Activated T-helper 1 cell treated with Interleukin-2 at 50 U/mL for 16 hours (primary cell): ENCODE data around the gene SMYD3.
"Not testable (repeated sequence)": the region's sequence is repeated elsewhere in the genome, so short reads cannot be mapped to it uniquely, and the experiment has no call there.

ENCODE experiments used
- DNase-seq: peaks from one replicate; pipeline ENCODE4 v3.0.0-alpha.2; 2020; ENCODE audit warnings: low read depth

Gene SMYD3

DNA sequence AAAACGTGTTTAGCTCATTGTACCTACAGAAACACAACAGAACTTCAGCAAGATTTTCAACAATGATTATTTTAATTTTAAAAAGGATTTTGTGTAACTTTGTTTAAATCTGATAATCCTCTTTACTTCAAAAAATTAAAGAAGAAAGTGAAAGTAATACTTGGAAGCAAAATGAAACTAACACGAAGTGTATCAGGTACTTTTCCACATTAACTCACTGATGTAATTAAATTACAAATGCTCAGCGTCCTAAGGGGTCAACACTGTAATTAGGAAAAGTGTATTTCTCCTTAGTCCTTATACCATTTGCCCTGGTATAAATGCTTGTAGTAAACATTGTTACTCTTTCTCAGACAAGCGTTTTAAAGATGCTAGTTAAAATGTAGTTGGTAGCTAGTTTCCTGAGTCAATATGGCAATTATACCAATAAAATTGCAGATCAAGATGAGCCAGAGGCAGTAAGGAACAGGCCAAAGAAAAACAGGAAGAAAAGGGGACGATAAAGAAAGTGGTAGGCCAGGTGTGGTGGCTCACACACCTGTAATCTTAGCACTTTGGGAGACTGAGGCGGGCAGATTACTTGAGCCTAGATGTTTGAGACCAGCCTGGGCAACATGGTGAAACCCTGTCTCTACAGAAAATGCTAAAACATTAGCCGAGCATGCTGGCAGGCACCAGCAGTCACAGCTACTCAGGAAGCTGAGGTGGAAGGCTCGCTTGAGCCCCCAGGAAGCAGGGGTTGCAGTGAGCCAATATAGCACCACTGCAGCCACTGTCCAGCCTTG is 553.0 kb downstream of the SMYD3 start:
- DNase-seq, result no peak

GRCh38 chr1:245952383-245953026 is 554.6 kb downstream of the SMYD3 start:
- no peak for DNase-seq

GRCh38 chr1:245948786-245949185 is 558.3 kb downstream of the SMYD3 start:
- no peak for DNase-seq

DNA sequence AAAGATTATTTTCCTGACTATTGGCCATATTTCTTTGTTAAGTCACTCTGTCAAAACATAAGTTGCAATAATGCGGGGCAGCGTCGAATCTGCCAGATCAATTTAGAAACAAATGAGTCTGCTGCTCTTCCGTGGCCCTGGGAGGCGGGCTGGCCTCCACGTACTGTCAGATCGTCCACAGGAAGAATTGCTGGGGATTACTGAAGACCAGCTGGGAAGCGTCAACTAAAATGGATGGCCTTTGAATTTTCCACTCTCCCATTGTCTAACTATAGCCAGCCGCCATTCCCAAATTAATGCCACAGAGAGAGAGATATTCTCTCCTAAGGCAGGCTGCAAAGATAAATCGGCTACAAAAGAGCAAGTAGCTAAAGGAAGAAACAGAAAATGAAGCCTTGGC is 560.2 kb downstream of the SMYD3 start:
- no peak for DNase-seq

GRCh38 chr1:245945136-245945535 is 561.9 kb downstream of the SMYD3 start:
- DNase-seq, result not testable (repeated sequence)

GRCh38 chr1:245942856-245943255 is 564.2 kb downstream of the SMYD3 start:
- DNase-seq, result no peak

DNA sequence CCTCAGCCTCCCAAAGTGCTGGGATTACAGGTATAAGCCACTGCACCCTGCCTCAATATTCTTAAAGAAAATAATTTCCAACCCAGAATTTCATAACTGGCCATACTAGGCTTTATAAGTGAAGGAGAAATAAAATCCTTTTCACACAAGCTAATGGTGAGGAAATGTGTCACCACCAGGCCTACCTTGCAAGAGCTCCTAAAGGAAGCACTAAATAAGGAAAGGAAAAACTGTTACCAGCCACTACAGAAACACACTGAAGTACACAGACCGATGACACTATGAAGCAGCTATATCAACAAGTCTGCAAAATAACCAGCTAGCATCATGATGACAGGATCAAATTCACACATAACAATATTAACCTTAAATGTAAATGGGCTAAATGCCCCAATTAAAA is 565.3 kb downstream of the SMYD3 start:
- DNase-seq, result not testable (repeated sequence)

DNA sequence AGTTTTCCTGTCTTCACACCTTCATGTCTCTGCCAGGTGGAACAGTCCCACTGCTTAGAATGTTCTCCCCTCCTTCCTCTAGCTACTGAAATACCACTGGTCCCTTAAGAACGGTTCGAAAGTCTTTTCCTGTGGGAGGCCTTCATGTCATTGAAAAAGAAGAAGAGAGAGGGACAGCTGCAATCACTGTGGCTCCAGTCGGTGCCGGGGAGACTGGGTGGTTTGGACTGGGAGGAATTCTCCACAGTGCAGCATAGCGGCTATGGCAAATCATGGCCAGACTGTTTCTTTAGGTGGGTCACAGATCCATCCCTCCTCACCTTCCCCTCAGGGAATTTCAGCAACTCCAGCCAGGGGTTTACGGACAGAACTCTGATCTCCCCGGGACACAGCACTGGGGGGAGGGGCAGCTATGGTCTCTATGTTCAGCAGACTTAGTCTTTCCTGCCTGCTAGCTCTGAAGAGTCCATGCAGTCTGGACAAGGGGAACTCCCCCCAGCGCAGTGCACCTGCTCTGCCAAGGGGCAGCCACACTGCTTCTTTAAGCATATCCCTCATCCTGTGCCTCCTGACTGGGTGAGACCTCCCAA is 567.2 kb downstream of the SMYD3 start:
- DNase-seq, result no peak

- DNase-seq, result no peak
These were observed 569.0 kb downstream of the SMYD3 start for GRCh38 chr1:245938046-245938435.

DNA sequence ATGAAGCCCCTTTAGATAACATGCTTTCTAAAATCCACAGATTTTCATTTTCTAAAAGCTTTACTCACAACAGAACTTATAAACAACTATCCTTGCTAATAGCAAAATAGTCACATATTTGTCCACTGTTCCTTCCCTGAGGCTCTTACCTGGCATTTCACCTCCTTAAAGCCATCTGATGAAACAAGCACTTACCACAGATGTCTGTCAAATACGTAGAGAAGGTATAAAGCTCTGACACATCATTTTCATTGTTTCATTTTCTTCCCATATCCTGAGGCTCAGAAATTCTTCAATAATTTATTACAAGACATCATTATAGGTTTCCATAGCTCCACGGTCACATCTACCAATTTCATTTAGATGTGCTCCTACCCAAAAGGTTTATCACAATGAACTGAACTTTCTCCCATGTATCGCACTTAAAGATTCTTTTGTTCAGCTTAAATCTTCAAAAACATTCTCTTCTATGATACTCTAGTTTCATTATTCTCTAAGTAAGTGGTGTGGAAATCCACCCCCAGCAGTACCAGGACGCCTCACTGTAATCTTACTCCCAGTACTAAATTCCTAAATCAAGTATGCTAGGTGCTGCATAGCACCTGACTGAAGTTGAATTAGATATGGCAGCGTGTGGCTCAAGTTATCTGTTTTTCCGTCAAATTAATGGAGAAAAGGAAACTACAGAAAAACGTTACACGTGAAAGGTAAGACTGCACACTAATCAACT is 569.6 kb downstream of the SMYD3 start:
- DNase-seq, result no peak

DNA sequence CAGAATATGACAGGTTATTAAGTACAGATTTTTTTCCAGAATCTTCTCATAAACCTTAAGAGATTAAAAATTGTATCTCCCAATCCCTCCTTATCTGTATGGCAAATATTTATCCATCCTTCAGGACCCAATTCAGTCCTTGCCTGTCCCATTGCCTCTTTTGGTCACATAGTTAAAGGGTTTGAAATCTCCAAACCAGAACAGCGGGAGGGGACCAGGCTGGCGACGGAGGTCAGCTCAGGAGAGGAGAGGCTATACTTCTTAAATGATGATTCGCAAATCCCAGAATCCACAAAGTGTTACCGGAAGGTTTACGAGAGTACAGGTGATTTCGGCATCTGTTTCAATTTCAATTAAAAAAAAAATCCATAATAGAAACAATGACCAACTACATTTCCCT is 572.7 kb downstream of the SMYD3 start:
- DNase-seq, result no peak

DNA sequence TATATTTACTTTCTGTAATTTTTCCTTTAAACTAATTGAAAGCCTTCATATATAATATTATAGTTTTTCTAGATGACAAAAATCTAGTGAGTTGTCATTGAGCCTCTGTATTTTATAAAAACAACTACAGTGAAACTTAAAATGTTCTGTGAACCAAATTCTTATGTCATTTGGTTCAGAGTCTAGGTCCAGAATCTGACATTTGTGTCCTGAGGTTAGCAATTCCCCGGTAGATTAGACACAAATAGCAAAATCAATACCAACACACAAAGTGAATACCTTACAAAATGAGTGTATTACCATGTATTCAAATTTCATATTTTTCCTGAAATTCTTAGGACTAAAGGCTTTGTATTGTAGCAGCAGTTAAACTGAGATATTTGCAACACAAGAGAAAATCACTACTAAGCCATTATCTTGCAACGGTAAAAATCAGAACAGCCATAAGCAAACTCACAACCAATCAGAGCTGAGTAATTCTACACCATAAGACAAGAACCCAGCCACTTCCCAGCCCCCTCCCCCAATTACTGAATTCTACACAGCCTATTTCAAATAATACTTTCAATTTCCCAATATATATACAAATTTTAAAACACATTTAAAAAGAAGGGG is 573.5 kb downstream of the SMYD3 start:
- DNase-seq, result no peak

DNA sequence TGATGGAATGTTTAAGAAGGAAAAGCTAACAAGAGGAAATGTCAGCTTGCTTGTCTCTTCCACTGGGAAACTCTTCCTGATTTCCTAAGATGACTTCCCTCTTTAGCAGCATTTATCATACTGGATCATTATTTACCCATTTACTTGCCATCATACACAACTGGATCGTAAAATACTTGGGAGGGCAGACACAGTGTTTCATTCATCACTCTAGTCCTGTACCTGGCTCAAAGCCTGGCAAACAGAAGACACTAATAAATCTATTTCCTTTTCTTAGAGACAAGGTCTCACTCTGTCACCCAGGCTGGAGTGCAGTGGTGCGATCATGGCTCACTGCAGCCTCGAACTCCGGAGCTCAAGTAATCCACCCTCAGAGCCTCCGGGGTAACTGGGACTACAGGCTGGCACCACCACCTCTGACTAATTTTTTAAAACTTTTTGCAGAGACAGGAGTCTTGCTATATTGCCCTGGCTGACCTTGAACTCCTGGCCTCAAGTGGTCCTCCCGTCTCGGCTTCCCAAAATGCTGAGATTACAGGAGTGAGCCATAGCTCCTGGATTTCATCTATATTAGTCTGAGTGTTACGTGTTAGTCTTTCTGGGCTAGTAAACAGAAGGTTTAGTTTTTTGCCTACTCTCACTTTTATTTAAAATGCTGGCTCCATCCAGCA is 574.6 kb downstream of the SMYD3 start:
- no peak for DNase-seq

DNA sequence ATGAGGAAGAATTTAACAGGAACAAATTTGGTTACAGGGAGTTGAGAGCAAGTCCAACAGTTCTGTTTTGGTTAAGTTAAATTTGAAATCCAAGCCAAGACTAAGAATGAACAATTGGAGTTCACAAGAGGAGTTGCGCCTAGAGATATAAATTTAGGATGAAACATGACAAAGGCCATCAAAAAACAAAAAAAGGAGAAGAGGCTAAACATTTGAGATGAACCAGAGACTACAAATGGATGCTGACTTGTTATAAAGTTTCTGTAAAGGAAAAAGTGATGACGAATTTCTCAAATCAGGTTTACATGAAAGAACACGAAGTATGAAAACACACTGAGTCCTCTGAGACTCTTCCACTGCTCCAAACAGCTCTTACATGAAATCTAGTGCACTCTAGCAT is 575.6 kb downstream of the SMYD3 start:
- no peak for DNase-seq

DNA sequence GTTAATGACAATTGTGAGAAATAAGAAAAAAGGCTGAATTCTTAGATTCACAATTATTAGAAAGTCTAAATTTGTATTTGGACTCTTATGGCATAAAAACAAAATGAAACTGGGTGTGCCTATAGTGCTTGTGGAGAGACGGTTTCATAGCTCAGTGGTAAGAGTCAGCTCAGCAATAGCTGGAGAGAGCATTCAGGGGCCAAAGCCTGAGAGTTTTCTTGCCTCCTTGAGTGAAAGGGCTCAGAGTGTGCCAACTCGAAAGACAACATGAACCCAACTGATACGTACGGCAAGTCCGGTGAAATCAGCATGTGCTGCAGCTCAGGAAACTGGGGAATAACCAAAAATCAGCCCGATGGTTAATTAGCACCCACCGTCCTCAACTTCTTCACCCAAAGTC is 577.9 kb downstream of the SMYD3 start:
- DNase-seq, result no peak

DNA sequence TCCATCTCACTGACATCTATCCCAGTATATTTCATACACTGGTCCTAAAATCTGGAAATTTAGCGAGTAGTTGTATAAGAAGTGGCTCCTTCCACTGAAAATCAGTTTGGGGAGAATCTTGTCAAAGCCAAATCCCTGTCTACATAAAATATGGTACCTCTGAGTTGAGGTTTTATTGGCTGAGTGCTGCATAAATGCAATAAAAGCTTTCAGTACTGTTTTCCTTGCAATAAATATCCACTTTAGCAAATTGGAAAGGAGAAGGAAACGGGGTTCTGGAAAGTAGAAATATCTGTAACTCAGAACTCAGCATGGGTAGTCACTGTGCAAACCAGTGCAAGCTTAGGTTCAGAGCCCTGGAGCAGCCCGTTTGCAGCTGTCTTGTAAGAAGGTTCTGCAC is 580.2 kb downstream of the SMYD3 start:
- no peak for DNase-seq

GRCh38 chr1:245923215-245923614 is 583.9 kb downstream of the SMYD3 start:
- DNase-seq, result no peak

DNA sequence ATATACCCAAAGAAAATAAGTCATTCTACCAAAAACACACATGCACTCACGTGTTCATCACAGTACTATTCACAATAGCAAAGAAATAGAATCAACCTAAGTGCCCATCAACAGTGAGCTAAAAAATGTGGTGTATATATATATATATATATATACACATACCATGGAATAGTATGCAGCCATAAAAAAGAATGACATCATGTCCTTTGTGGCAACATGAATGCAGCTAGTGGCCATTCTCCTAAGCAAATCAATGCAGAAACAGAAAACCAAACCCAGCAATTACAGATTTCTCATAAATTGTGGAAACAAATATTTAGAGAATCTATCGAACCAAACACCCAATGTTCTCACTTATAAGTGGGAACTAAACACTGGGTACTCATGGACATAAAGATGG is 585.7 kb downstream of the SMYD3 start:
- no peak for DNase-seq

DNA sequence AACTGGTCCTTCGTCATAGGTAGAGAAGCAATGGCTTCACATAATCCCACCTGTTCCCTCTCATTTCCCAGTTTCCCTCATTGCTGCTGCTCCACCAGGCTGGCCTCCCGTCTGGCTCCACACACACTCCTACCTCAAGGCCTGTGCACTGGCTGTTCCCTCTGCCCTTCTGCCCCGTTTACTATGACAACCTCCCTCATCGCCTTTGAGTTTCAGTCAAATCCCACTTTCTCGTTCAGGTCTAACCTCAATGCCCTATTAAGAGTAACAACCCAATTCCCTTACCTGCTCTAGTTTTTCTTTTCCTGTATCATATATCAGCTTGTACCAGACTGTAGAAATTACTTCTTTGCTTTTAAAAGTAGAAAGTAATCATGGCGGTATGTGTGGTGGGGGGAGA is 589.7 kb downstream of the SMYD3 start:
- no peak for DNase-seq

DNA sequence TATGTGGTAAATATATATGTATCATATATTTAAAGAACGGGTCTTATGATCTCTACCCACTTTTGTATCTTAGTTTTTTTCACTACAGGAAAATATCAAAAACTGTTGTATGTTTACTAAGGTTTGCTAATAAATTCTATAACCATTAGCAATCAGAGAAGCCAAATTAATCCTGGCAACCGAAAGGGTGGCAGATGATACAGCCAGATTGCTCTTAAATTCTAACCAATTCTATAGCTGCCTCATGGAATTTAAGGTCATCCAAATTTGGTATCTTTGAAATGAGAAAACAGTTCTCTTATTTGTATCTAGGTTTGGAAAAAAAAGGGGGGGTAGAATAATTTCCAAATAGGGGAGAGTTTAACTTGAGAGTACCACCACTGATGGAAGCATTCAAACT is 591.2 kb downstream of the SMYD3 start:
- DNase-seq, result no peak

- no peak for DNase-seq
These were observed 591.7 kb downstream of the SMYD3 start for GRCh38 chr1:245915406-245915805.

- no peak for DNase-seq
These were observed 598.5 kb downstream of the SMYD3 start for GRCh38 chr1:245908543-245908942.
